ENCODE results near the gene UBQLNL.

- no peak for TF ChIP-seq CTCF (IDR thresholded peaks at IDR 0.05)
- no peak for TF ChIP-seq NFATC4 (CRISPR knock-in tag; IDR thresholded peaks at IDR 0.05)
- no peak for TF ChIP-seq ZBTB43 (CRISPR knock-in tag; IDR thresholded peaks at IDR 0.05)
- TF ChIP-seq AFF4 (CRISPR knock-in tag; IDR thresholded peaks at IDR 0.05; ENCODE audit: borderline replicate concordance) = no peak
- TF ChIP-seq ZBTB21 (CRISPR knock-in tag; IDR thresholded peaks at IDR 0.05; ENCODE audit: borderline replicate concordance) = no peak
Measured at GRCh38 chr11:5546457-5546856, 30.0 kb upstream of the UBQLNL start.

Data from WTC11 (cell line).